SK-N-MC (cell line): ENCODE measurements around the gene MGAM2.

ENCODE experiments used
- FOXP2 ChIP-seq: optimal IDR thresholded peaks from 2 replicates; pipeline ENCODE3; 2011; ENCODE audit warnings: mild to moderate bottlenecking, moderate library complexity; ENCODE audit not compliant: insufficient read depth; ENCODE audit errors: extremely low read length, control extremely low read depth
- POLR2AphosphoS5 ChIP-seq: IDR thresholded peaks from 2 replicates; pipeline ENCODE4 v1.6.1; 2012; ENCODE audit warnings: mild to moderate bottlenecking, low read depth, low read length, borderline replicate concordance

- no peak for TF ChIP-seq POLR2AphosphoS5
- no peak for TF ChIP-seq FOXP2
Measured at GRCh38 chr7:142091961-142092360, 19.6 kb upstream of the MGAM2 start.
